ENCODE results near the gene MTMR4. TPM values are rescaled to one million over a fixed set of nuclear protein-coding genes. Genes with fewer than 3 reads are reported as not detected.
A peak's percentile ranks its signal among the peaks of the same experiment; 100 is the strongest.
"Not testable (repeated sequence)": the region's sequence is repeated elsewhere in the genome, so short reads cannot be mapped to it uniquely, and the experiment has no call there.

Gene MTMR4
- 10 to 100 TPM; 50.4 to 70.4 (median 59.6) TPM for polyA plus RNA-seq (ENCODE audit: insufficient read length in 3 of 3)
- long read RNA-seq, donor 1, partial matches to known transcripts: 0 of 1 reads
- long read RNA-seq, donor 1, other reads (novel, unspliced or antisense): 0 of 1 reads
- long read RNA-seq, donor 2, full-length matches to known transcripts: 3 of 3 reads
- long read RNA-seq, donor 2, partial matches to known transcripts: 0 of 3 reads
- long read RNA-seq, donor 2, other reads (novel, unspliced or antisense): 0 of 3 reads
- long read RNA-seq, donor 3, partial matches to known transcripts: 0 of 1 reads
- long read RNA-seq, donor 3, other reads (novel, unspliced or antisense): 0 of 1 reads
- long read RNA-seq, donor 4, full-length matches to known transcripts: 4 of 4 reads
- long read RNA-seq, donor 4, partial matches to known transcripts: 0 of 4 reads
- long read RNA-seq, donor 4, other reads (novel, unspliced or antisense): 0 of 4 reads
- long read RNA-seq, donor 5: 0 reads
- long read RNA-seq, donor 6, partial matches to known transcripts: 0 of 3 reads
- long read RNA-seq, donor 6, other reads (novel, unspliced or antisense): 0 of 3 reads
- long read RNA-seq, donor 7: 0 reads
- long read RNA-seq, donor 8: 0 reads
- long read RNA-seq, donor 9: 0 reads
- long read RNA-seq, donor 10: 0 reads
- long read RNA-seq, donor 11, partial matches to known transcripts: 6 of 6 reads
- long read RNA-seq, donor 11, other reads (novel, unspliced or antisense): 0 of 6 reads
- long read RNA-seq, donor 12: 0 reads
- long read RNA-seq, donor 13: 0 reads
- long read RNA-seq, donor 14, full-length matches to known transcripts: 3 of 3 reads
- long read RNA-seq, donor 14, partial matches to known transcripts: 0 of 3 reads
- long read RNA-seq, donor 14, other reads (novel, unspliced or antisense): 0 of 3 reads
- long read RNA-seq, donor 15, partial matches to known transcripts: 0 of 1 reads
- long read RNA-seq, donor 15, other reads (novel, unspliced or antisense): 0 of 1 reads
- long read RNA-seq, donor 16, full-length matches to known transcripts: 5 of 28 reads
- long read RNA-seq, donor 16, partial matches to known transcripts: 23 of 28 reads
- long read RNA-seq, donor 16, other reads (novel, unspliced or antisense): 0 of 28 reads

DNA sequence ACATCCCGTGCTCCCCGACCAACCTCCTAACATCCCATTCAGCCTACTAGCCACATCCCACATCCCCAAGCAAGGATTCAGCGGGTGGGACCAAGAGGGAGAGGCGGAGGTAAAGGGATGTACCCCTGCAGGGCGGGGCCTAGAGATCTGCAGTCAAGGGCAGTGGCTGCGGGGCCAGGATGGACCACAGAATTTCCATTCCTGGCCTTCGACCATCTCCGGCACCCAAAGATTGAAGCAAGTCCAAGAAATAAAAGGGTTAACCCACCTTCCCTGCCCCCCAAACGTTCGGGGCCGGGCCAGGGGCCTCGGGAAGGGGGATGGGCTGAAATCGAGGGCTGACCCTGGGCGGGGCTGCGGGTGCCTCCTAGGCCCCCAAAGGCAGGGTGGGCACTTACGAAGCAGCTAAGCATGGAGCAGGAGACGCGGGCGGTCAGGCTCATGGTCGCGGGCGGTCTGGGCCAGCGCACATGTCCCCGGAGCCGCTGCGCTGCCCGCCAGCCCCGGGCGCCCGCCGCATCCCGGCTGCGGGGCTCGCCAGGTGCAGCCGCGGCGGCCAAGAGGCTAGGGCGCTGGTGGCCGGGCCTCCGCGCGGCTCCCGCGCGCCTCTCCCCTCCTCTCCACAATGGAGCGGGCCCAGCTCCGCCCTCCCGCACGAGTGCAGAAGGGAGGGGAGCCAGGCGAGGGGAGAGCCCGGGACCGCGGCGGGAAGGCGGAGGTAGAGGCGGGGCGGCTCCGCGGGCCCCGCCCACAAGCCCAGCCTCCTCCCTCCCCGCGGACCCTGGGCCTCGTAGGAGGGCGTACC is at the start of gene MTMR4:
Gene MTMR4 (minus strand): TSS at position 674 of the 805 bp plus-strand sequence. CDS start 231 bp downstream, at position 443.
- peak in 9 of 11 donors; percentile 63 to 85 (median 77) for DNase-seq (ENCODE audit: extremely low read depth in 1 of 11, low read depth in 9 of 11, low spot score in 4 of 11)

GRCh38 chr17:58560511-58560910 is 46.1 kb upstream of the MTMR4 start:
- DNase-seq (ENCODE audit: extremely low read depth in 1 of 11, low read depth in 9 of 11, low spot score in 4 of 11): no peak

GRCh38 chr17:58557981-58558380 is 43.5 kb upstream of the MTMR4 start:
- no peak for DNase-seq (ENCODE audit: extremely low read depth in 1 of 11, low read depth in 9 of 11, low spot score in 4 of 11)

DNA sequence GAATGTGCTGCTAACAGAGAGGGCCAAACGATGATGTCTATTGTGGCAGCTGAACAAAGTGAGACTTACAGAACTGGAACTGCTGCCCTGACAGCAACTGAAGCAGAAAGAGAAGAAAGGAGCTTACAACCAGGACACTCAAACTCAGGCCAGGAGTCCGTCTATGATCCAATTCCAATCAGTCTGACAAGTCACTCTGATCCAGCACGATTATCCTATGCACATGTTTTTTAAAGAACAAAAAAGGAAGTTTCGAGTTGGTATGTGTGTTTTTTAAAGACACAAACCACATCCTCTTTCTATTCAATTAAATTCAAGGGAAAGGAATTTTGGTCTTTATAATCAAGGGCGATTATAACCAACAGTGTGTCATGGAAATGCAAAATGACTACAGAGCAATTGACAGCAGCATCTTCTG is 42.4 kb upstream of the MTMR4 start:
- DNase-seq (ENCODE audit: extremely low read depth in 1 of 11, low read depth in 9 of 11, low spot score in 4 of 11): no peak

GRCh38 chr17:58555109-58555508 is 40.7 kb upstream of the MTMR4 start:
- DNase-seq (ENCODE audit: extremely low read depth in 1 of 11, low read depth in 9 of 11, low spot score in 4 of 11): not testable (repeated sequence)

DNA sequence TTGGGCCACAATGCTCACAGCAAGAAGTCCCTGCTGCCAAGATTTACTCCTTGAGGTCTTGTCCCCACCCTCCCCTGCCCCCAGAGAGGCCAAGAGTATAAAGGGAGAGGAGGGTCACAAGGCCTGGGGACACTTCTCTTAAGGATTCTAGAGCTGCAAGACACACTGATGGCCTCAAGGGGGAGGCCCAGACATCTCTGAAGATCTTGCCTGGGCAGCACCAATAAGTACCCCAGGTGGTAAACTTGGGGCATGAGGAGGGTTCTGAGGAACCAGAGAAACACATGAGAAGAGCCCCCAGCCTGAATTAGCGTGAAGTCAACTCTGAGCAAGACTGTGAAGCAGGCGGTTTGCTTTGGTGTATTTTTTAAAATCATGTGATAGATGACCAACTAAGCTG is 26.8 kb upstream of the MTMR4 start:
- DNase-seq (ENCODE audit: extremely low read depth in 1 of 11, low read depth in 9 of 11, low spot score in 4 of 11): no peak

- DNase-seq (ENCODE audit: extremely low read depth in 1 of 11, low read depth in 9 of 11, low spot score in 4 of 11): no peak
Measured at GRCh38 chr17:58539698-58540097, 25.3 kb upstream of the MTMR4 start.

- DNase-seq (ENCODE audit: extremely low read depth in 1 of 11, low read depth in 9 of 11, low spot score in 4 of 11): no peak
Measured at GRCh38 chr17:58538811-58539409, 24.5 kb upstream of the MTMR4 start.

DNA sequence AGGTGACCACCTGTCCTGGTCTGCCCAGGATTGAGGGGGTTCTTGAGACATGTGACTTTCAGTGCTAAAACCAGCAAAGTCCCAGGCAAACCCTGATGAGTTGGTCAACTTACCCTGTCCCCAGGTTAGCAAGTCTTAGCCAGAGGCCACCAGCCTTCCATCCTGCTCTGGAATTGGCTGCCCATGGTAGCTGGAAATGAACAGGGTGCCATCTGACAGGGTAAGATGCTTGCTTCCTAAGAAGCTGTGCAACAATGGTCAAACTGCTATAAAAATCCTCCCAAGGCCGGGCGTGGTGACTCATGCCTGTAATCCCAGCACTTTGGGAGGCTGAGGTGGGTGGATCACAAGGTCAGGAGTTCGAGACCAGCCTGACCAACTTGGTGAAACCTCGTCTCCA is 22.8 kb upstream of the MTMR4 start:
- DNase-seq (ENCODE audit: extremely low read depth in 1 of 11, low read depth in 9 of 11, low spot score in 4 of 11): no peak

DNA sequence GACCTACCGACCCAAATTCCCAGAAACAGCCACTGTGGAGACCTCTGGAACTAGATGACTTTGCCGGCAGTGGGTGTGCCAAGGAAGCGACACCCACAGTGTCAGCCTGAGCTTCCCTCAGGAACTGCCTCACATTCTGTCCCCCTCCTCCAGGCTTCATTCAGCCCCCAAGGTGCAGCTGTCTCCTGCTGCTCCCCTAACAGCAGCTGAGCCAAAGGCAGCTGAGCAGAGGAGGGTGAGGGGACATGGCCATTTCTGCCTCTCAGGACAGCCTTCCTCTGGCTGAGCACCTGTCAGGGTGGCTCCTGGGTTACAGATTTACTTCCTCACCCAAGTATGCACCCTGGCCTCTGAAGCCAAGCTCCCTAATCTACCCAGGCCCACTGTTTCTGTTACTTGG is 22.1 kb upstream of the MTMR4 start:
- no peak for DNase-seq (ENCODE audit: extremely low read depth in 1 of 11, low read depth in 9 of 11, low spot score in 4 of 11)

GRCh38 chr17:58535431-58535830 is 21.0 kb upstream of the MTMR4 start:
- DNase-seq (ENCODE audit: extremely low read depth in 1 of 11, low read depth in 9 of 11, low spot score in 4 of 11): no peak

- DNase-seq (ENCODE audit: extremely low read depth in 1 of 11, low read depth in 9 of 11, low spot score in 4 of 11): no peak
Measured at GRCh38 chr17:58534901-58535421, 20.5 kb upstream of the MTMR4 start.

GRCh38 chr17:58534331-58534730 is 19.9 kb upstream of the MTMR4 start:
- no peak for DNase-seq (ENCODE audit: extremely low read depth in 1 of 11, low read depth in 9 of 11, low spot score in 4 of 11)

DNA sequence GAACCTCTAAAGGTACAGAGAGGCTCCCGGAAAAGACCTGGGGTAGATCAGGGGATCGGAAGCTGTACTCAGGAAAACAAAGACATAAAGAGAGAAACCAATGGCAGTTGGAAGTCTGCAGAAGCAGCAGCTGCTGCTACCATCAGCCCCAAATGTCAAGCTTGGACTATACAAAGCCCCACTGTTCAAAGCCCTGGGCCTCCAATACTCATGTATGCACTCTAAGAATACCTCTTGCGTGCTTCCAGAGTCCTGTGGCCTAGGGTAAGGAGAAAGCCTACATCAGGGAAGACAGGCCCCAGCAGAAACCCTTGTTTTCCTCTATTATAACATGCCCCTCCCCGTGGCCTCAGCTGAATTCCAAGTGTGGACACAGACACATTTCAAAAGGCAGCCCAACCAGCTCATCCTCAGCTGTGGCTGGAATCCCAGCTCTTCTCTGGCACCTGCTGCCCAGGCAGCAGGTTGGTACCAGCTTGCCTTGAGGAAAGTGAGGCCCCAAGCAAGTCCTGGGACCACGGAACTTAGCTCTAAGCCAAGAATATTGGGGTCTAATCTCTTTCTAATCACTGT is 19.3 kb upstream of the MTMR4 start:
- DNase-seq (ENCODE audit: extremely low read depth in 1 of 11, low read depth in 9 of 11, low spot score in 4 of 11): no peak

DNA sequence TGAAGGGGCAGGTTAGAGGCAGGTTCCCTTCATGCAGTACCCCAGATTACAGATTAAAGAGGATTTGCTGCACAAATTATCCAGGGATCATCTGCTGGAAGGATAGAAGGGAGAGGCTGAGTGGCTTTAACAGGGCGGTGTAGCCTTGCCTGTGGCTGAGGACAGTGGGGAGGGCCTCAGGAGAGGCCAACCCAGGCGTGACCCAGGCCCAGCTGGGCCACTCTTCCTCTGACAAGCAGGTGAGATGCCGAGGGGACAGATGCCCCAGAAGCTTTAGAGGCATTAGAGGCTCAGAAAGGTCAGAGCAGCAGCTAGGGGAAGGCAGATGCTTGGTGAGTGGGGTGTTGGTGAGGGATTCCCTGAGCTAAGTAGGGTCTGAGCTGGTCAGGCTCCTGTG is 18.1 kb upstream of the MTMR4 start:
- no peak for DNase-seq (ENCODE audit: extremely low read depth in 1 of 11, low read depth in 9 of 11, low spot score in 4 of 11)

GRCh38 chr17:58531661-58532554 is 17.5 kb upstream of the MTMR4 start:
- peak in 1 of 11 donors; percentile 39 for DNase-seq (ENCODE audit: extremely low read depth in 1 of 11, low read depth in 9 of 11, low spot score in 4 of 11)

- no peak for DNase-seq (ENCODE audit: extremely low read depth in 1 of 11, low read depth in 9 of 11, low spot score in 4 of 11)
Measured at GRCh38 chr17:58531122-58531521, 16.7 kb upstream of the MTMR4 start.
